ENCODE measurements around the gene TMEM14C.
"Not testable (repeated sequence)": the region's sequence is repeated elsewhere in the genome, so short reads cannot be mapped to it uniquely, and the experiment has no call there.

TMEM14C gene

DNA sequence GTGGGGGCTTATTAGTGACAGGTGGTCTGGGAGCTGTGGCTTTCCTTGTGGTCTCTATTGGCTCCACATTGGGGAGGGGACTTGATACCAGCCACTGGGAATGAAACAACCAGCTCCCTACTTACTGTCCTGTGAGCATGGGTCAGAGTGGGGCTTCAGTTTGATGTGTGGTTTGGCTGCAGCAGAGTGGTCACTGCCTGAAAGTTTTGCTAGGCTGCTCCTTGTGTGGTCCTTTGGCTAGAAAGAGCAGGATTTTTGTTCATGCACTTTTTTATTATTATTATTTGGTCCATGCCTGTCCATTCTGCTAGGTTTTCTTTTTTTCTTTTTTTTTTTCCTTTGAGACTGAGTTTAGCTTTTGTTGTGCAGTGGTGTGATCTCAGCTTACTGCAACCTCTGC lies 17.2 kb downstream of the TMEM14C start:
- no peak for DNase-seq (ENCODE audit: low read depth)
- TF ChIP-seq MAX (IDR thresholded peaks at IDR 0.05; ENCODE audit: low read depth, low read length) (no peak), MYC (IDR thresholded peaks at IDR 0.05; ENCODE audit: low read depth, low read length) (no peak), CTCF (IDR thresholded peaks at IDR 0.05; ENCODE audit: low read depth, low read length) (no peak), POLR2A (IDR thresholded peaks at IDR 0.05; ENCODE audit: extremely low read depth, insufficient read length) (no peak)
- no peak overlapping the region for H3K4me3 ChIP-seq (ENCODE audit: low read depth, low read length)

DNA sequence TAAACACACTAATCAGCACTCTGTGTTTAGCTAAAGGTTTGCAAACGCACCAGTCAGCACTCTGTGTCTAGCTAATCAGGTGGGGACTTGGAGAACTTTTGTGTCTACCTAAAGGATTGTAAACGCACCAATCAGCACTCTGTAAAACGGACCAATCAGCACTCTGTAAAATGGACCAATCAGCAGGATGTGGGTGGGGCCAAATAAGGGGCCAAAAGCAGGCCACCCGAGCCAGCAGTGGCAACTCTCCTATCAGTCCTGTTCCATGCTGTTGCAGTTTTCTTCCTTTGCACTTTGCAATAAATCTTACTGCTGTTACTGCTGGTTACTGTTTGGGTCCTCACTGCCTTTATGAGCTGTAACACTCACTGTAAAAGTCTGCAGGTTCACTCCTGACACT lies 18.8 kb downstream of the TMEM14C start:
- not testable (repeated sequence) for DNase-seq (ENCODE audit: low read depth); H3K4me3 ChIP-seq (ENCODE audit: low read depth, low read length)

DNA sequence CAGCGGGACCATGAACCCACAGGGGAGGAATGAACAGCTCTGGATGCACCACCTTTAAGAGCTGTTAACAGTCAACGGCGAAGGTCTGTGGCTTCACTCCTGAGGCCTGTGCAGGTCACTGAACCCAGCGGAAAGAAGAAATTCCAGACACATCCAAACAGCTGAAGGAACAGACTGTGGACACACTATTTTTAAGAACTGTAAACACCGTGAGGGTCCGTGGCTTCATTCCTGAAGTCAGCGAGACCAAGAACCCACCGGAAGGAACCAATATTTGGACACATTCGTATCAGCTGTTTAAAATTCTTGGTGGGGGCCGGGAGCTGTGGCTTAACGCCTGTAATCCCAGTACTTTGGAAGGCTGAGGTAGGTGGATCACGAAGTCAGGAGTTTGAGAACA lies 19.4 kb downstream of the TMEM14C start:
- TF ChIP-seq MAX (IDR thresholded peaks at IDR 0.05; ENCODE audit: low read depth, low read length) (no peak), CTCF (IDR thresholded peaks at IDR 0.05; ENCODE audit: low read depth, low read length) (no peak), POLR2A (IDR thresholded peaks at IDR 0.05; ENCODE audit: extremely low read depth, insufficient read length) (no peak), MYC (IDR thresholded peaks at IDR 0.05; ENCODE audit: low read depth, low read length) (no peak)
- no peak for DNase-seq (ENCODE audit: low read depth)
- H3K4me3 ChIP-seq (ENCODE audit: low read depth, low read length) = no peak overlapping the region

DNA sequence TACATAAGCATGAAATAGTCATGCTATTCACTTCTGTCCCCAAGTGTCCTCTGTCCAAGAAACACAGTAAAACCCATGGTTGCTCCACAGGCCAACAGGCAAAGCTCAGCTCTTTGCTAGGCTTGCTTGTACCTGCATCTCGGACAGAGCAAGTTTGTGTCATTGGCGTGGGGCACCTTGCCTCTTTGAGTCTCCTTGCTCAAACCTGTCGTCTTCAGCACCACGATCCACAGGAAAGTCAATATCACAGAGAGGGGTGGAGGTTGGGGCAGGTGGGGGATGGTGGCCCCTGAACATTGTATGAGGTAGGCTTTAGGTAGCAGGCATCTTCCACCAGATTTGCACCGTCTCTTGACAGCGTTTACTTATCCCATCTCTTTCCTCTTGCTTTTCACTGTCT lies 20.6 kb downstream of the TMEM14C start:
- DNase-seq (ENCODE audit: low read depth) = no peak

DNA sequence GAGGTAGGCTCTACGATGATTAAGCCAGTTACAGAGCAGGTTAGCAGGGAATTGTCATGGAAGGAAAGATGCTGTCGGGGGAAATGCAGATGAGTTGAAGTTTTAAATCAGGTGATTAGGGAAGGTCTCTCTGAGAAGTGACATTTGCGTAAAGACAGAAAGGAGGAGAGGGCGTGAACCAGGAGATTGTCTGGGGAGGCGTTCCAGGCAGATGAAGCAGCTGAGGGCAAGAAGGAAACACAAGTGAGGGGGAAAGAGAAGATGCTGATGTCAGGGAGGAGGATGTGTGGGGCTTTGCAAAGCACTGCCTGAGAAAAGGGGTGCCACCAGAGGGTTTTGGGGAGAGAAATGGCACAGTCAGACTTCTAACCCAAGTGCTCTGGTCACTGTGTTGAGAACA lies 22.2 kb downstream of the TMEM14C start:
- TF ChIP-seq MYC (IDR thresholded peaks at IDR 0.05; ENCODE audit: low read depth, low read length) = no peak
- TF ChIP-seq POLR2A (IDR thresholded peaks at IDR 0.05; ENCODE audit: extremely low read depth, insufficient read length) = no peak
- TF ChIP-seq CTCF (IDR thresholded peaks at IDR 0.05; ENCODE audit: low read depth, low read length) = no peak
- no peak for DNase-seq (ENCODE audit: low read depth)
- no peak overlapping the region for H3K4me3 ChIP-seq (ENCODE audit: low read depth, low read length)

More for the DNA sequence above, 20.6 kb downstream of the TMEM14C start:
- TF ChIP-seq CTCF (IDR thresholded peaks at IDR 0.05; ENCODE audit: low read depth, low read length) (no peak), MYC (IDR thresholded peaks at IDR 0.05; ENCODE audit: low read depth, low read length) (no peak), POLR2A (IDR thresholded peaks at IDR 0.05; ENCODE audit: extremely low read depth, insufficient read length) (no peak), MAX (IDR thresholded peaks at IDR 0.05; ENCODE audit: low read depth, low read length) (no peak)
- no peak overlapping the region for H3K4me3 ChIP-seq (ENCODE audit: low read depth, low read length)

DNA sequence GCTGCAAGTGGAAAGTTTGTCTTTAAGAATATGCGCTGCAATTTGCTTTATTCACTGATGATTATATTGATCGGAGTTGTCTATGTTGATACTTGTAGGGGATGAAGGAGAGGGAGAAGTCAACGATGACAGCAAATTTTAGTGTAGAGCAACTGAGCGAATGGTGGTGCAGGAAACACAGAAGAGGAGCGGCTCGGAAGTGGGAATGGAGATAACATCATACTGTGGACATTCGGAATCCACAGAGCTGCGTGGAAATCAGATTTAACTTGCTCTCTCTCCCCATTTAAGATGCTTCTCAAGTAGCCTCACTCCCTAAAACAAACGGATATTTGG lies 24.0 kb downstream of the TMEM14C start:
- peak overlapping the region; percentile 98 for H3K4me3 ChIP-seq (ENCODE audit: low read depth, low read length)
- no peak for DNase-seq (ENCODE audit: low read depth)
- no peak for TF ChIP-seq CTCF (IDR thresholded peaks at IDR 0.05; ENCODE audit: low read depth, low read length)
- TF ChIP-seq MYC (IDR thresholded peaks at IDR 0.05; ENCODE audit: low read depth, low read length) = no peak
- no peak for TF ChIP-seq MAX (IDR thresholded peaks at IDR 0.05; ENCODE audit: low read depth, low read length)
- TF ChIP-seq POLR2A (IDR thresholded peaks at IDR 0.05; ENCODE audit: extremely low read depth, insufficient read length) = no peak
